ENCODE results near the gene CTDSPL. TPM values are rescaled to one million over a fixed set of nuclear protein-coding genes. Genes with fewer than 3 reads are reported as not detected.

Gene CTDSPL
- total and polyA plus RNA-seq, 10 of the 15 experiments (the other 5 are each of a cell fraction or from before 2014, with no cell fraction given), result 0.05 to 0.51 (median 0.18) TPM; not detected in 6

- Histone ChIP-seq H3K79me2 (ENCODE audit: control insufficient read depth, insufficient read depth, low read length) (no peaks in the 10 kb centered on the region), H3K9me3 (replicated peaks; ENCODE audit: control insufficient read depth, insufficient read depth, low read length) (no peaks in the 10 kb centered on the region), H3K4me2 (ENCODE audit: control insufficient read depth, insufficient read depth) (no peak overlapping the region), H4K20me1 (ENCODE audit: control insufficient read depth, insufficient read depth) (no peaks in the 10 kb centered on the region), H3K27me3 (replicated peaks in 1 of 2; ENCODE audit: control insufficient read depth in 2 of 2, insufficient read depth in 2 of 2, low read length in 1 of 2) (peaks cover 0 to 2% of the 10 kb centered on the region in 2 experiments; a peak in 1 of 4 replicates), H3K4me3 (no peak overlapping the region), H3K9ac (ENCODE audit: control insufficient read depth, insufficient read depth, low read length) (no peak overlapping the region), H3K27ac (ENCODE audit: control insufficient read depth, insufficient read depth) (no peak overlapping the region), H2AFZ (ENCODE audit: control insufficient read depth, low read depth, low read length) (no peak overlapping the region), H3K4me1 (ENCODE audit: control insufficient read depth, insufficient read depth, low read length) (no peaks in the 10 kb centered on the region), H3K36me3 (ENCODE audit: control insufficient read depth in 2 of 2, insufficient read depth in 2 of 2, low read length in 1 of 2) (no peaks in the 10 kb centered on the region)
- no peak for ATAC-seq
- ChIA-PET POLR2A (no interaction called here), SMC1A (ENCODE audit: uncharacterized antibody, unreplicated experiment) (interaction anchor here (1.0 kb wide), 1 partner anchor 101 kb away, joined by 3 read pairs; no protein-coding TSS in a partner anchor), RAD21 (ENCODE audit: unreplicated experiment) (no interaction called here), CTCF (interaction anchor here (1.3 kb wide), 1 partner anchor 87 kb away, joined by 4 read pairs; no protein-coding TSS in a partner anchor)
- in situ Hi-C loops (cut with MboI), result no loop called here
- no peak for FAIRE-seq
- DNase-seq (ENCODE audit: low read depth, low spot score), result no peak
- TF ChIP-seq ZBTB4 (CRISPR knock-in tag; IDR thresholded peaks at IDR 0.05) (no peak), CTCF (IDR thresholded peaks at IDR 0.05 in 2 of 3, conservative IDR thresholded peaks at IDR 0.05 in 1 of 3; ENCODE audit: control insufficient read depth in 2 of 3, extremely low read depth in 1 of 3, insufficient read depth in 1 of 3, low read depth in 3 of 3, low read length in 3 of 3) (no peak), SMC3 (IDR thresholded peaks at IDR 0.05; ENCODE audit: borderline replicate concordance, low read length) (no peak), GABPA (IDR thresholded peaks at IDR 0.05; ENCODE audit: low read depth) (no peak), BCLAF1 (IDR thresholded peaks at IDR 0.05) (no peak), WRNIP1 (IDR thresholded peaks at IDR 0.05; ENCODE audit: borderline replicate concordance, low read depth, low read length) (no peak), PRDM15 (CRISPR knock-in tag; IDR thresholded peaks at IDR 0.05) (no peak), ZNF384 (IDR thresholded peaks at IDR 0.05; ENCODE audit: borderline replicate concordance, low read depth, low read length) (no peak)
- no TSS peak for BruUV-seq (replicated peaks)
- intact Hi-C loops (cut with micrococcal nuclease; ENCODE audit: unreplicated experiment), result no loop called here
- 19% methylated on average over 4 of the region's 4 CpGs for WGBS (ENCODE audit: insufficient coverage, insufficient replicate concordance, low lambda C conversion rate, missing lambda C conversion rate)
Measured at GRCh38 chr3:37943126-37943525, 81.4 kb downstream of the CTDSPL start.

Measured in GM12878 (cell line).